Progenitor cell of endocrine pancreas (in vitro differentiated cells): ENCODE measurements around the gene LEFTY1. TPM values are rescaled to one million over a fixed set of nuclear protein-coding genes. Genes with fewer than 3 reads are reported as not detected.

Experiments used
- DNase-seq: peaks from one replicate; pipeline ENCODE4 v3.0.0; 2021; ENCODE audit warnings: low spot score; ENCODE audit not compliant: unreplicated experiment
- H3K27ac Mint-ChIP-seq: 2 replicates; pipeline ENCODE4 v1.8.0; 2021; ENCODE audit warnings: mild to moderate bottlenecking, moderate library complexity, mixed read lengths
- H3K27me3 Mint-ChIP-seq: 2 replicates; pipeline ENCODE4 v1.8.0; 2021; ENCODE audit warnings: mixed read lengths
- H3K36me3 Mint-ChIP-seq: 2 replicates; pipeline ENCODE4 v1.8.0; 2022; ENCODE audit warnings: mixed read lengths; ENCODE audit not compliant: insufficient read depth
- H3K4me1 Mint-ChIP-seq: 2 replicates; pipeline ENCODE4 v1.8.0; 2021; ENCODE audit warnings: low read depth, mixed read lengths
- H3K4me3 Mint-ChIP-seq: 2 replicates; pipeline ENCODE4 v1.8.0; 2021; ENCODE audit warnings: low read depth, mild to moderate bottlenecking, moderate library complexity, mixed read lengths
- H3K9me3 Mint-ChIP-seq: 2 replicates; pipeline ENCODE4 v1.8.0; 2021; ENCODE audit warnings: low read depth, mixed read lengths
- CTCF ChIP-seq: fragments of 200-600 bp; sonication (generic); IDR thresholded peaks from one replicate; pipeline ENCODE4 v1.5.0; 2021; ENCODE audit warnings: antibody characterized with exemption, mild to moderate bottlenecking; ENCODE audit not compliant: unreplicated experiment
- total RNA-seq: library from RNA; stranded (reverse); gene quantifications from 2 replicates; pipeline ENCODE4 v1.2.1, GENCODE V29; 2021

The LEFTY1 gene
- total RNA-seq, 1 donor from 2014 or later = 26.0 TPM

GRCh38 chr1:225914391-225914790 is 25.4 kb upstream of the LEFTY1 start:
- Mint-ChIP-seq H3K4me3 (no peak overlapping the region), H3K9me3 (no peaks in the 10 kb centered on the region), H3K36me3 (peaks cover 12% of the 10 kb centered on the region), H3K4me1 (peaks cover 4% of the 10 kb centered on the region), H3K27ac (no peak overlapping the region), H3K27me3 (peaks cover 14% of the 10 kb centered on the region)
- TF ChIP-seq CTCF = no peak
- DNase-seq = no peak

- TF ChIP-seq CTCF = peak; percentile 98
- H3K36me3 Mint-ChIP-seq = peaks cover 3% of the 10 kb centered on the region
Observed at GRCh38 chr1:225911191-225912130, 22.5 kb upstream of the LEFTY1 start.

GRCh38 chr1:225909477-225909876 is 20.5 kb upstream of the LEFTY1 start:
- no peak for TF ChIP-seq CTCF
- peak overlapping the region; percentile 49 for H3K27ac Mint-ChIP-seq
- no peaks in the 10 kb centered on the region for H3K9me3 Mint-ChIP-seq
- H3K4me3 Mint-ChIP-seq = no peak overlapping the region
- DNase-seq = no peak
- H3K36me3 Mint-ChIP-seq = peaks cover 3% of the 10 kb centered on the region
- peaks cover 24% of the 10 kb centered on the region for H3K27me3 Mint-ChIP-seq
- peaks cover 12% of the 10 kb centered on the region for H3K4me1 Mint-ChIP-seq

More at GRCh38 chr1:225911191-225912130, 22.5 kb upstream of the LEFTY1 start:
- no peak overlapping the region for H3K27ac Mint-ChIP-seq
- no peak overlapping the region for H3K4me3 Mint-ChIP-seq
- peaks cover 12% of the 10 kb centered on the region for H3K4me1 Mint-ChIP-seq
- H3K27me3 Mint-ChIP-seq = peaks cover 14% of the 10 kb centered on the region
- no peaks in the 10 kb centered on the region for H3K9me3 Mint-ChIP-seq
- peak; percentile 64 for DNase-seq

- H3K9me3 Mint-ChIP-seq = no peaks in the 10 kb centered on the region
- peak overlapping the region; percentile 86 for H3K27ac Mint-ChIP-seq
- H3K27me3 Mint-ChIP-seq = peaks cover 24% of the 10 kb centered on the region
- TF ChIP-seq CTCF = no peak
- H3K4me3 Mint-ChIP-seq = no peak overlapping the region
- peaks cover 3% of the 10 kb centered on the region for H3K36me3 Mint-ChIP-seq
- peaks cover 12% of the 10 kb centered on the region for H3K4me1 Mint-ChIP-seq
- DNase-seq = no peak
Observed at GRCh38 chr1:225908773-225909172, 19.8 kb upstream of the LEFTY1 start.

GRCh38 chr1:225908013-225908640 is 19.2 kb upstream of the LEFTY1 start:
- H3K4me1 Mint-ChIP-seq = peaks cover 12% of the 10 kb centered on the region
- H3K27ac Mint-ChIP-seq = peak overlapping the region; percentile 86
- no peak overlapping the region for H3K4me3 Mint-ChIP-seq
- peaks cover 24% of the 10 kb centered on the region for H3K27me3 Mint-ChIP-seq
- H3K9me3 Mint-ChIP-seq = no peaks in the 10 kb centered on the region
- H3K36me3 Mint-ChIP-seq = peaks cover 3% of the 10 kb centered on the region
- DNase-seq = no peak
- TF ChIP-seq CTCF = no peak
